Spleen (tissue), 11 donors: ENCODE measurements around the gene OIP5. TPM values are rescaled to one million over a fixed set of nuclear protein-coding genes. Genes with fewer than 3 reads are reported as not detected.

Source experiments
- DNase-seq: peaks from one replicate; pipeline ENCODE4 v3.0.0-alpha.2; 2020
- H3K27ac ChIP-seq, 8 donors: fragments of 200-600 bp; sonication (generic) in 7 of 8; 1 replicate in 4 of 8; 2 replicates in 4 of 8; pipeline versions ENCODE4 v1.5.0 to v1.8.0; 2016 to 2021; ENCODE audit warnings: inconsistent platforms in 4 of 8, mild to moderate bottlenecking in 4 of 8, moderate library complexity in 1 of 8
- H3K27me3 ChIP-seq, 7 donors: fragments of 200-600 bp; sonication (generic) in 6 of 7; replicated peaks in 1 of 7; 1 replicate in 4 of 7; 2 replicates in 3 of 7; pipeline versions ENCODE4 v1.5.0 to v1.8.0; 2016 to 2021; ENCODE audit warnings: inconsistent platforms in 3 of 7, mild to moderate bottlenecking in 1 of 7
- H3K36me3 ChIP-seq, 6 donors: fragments of 200-600 bp; sonication (generic) in 5 of 6; 1 replicate in 4 of 6; 2 replicates in 2 of 6; pipeline versions ENCODE4 v1.5.0 to v1.8.0; 2016 to 2021; ENCODE audit warnings: inconsistent platforms in 2 of 6
- H3K4me1 ChIP-seq, 6 donors: fragments of 200-600 bp; sonication (generic) in 5 of 6; 1 replicate in 3 of 6; 2 replicates in 3 of 6; pipeline versions ENCODE4 v1.5.0 to v1.8.0; 2016 to 2021; ENCODE audit warnings: inconsistent platforms in 3 of 6
- H3K4me3 ChIP-seq, 8 donors: fragments of 200-600 bp; sonication (generic) in 7 of 8; 1 replicate in 4 of 8; 2 replicates in 4 of 8; pipeline versions ENCODE4 v1.5.0 to v1.8.0; 2016 to 2021; ENCODE audit warnings: inconsistent platforms in 4 of 8, mild to moderate bottlenecking in 4 of 8, moderate library complexity in 2 of 8
- H3K9me3 ChIP-seq, 8 donors: fragments of 200-600 bp; sonication (generic) in 7 of 8; 1 replicate in 4 of 8; 2 replicates in 4 of 8; pipeline versions ENCODE4 v1.5.0 to v1.8.0; 2016 to 2021; ENCODE audit warnings: inconsistent platforms in 4 of 8
- POLR2A ChIP-seq, 3 donors: fragments of 450-650 bp; IDR thresholded peaks; one replicate each; pipeline ENCODE4 v1.5.1; 2017; ENCODE audit warnings: antibody characterized with exemption in 3 of 3, mild to moderate bottlenecking in 1 of 3
- POLR2AphosphoS5 ChIP-seq, 3 donors: sonication (generic); formaldehyde crosslinking; IDR thresholded peaks; one replicate each; pipeline ENCODE4 v1.5.1; 2017; ENCODE audit warnings: antibody characterized with exemption in 3 of 3
- WGBS, 5 donors: extraction: QIAGEN DNeasy Blood & Tissue Kit in 3 of 5; methylation state at CpG; one replicate each; pipeline versions ENCODE4 v1.1.5 to v1.1.7; 2013 to 2018; 5-methylcytosine and 5-hydroxymethylcytosine counted together
- intact Hi-C: fragments of 100-400 bp; cut with DNase I; formaldehyde crosslinking; loops from one replicate; pipeline ENCODE4 v1.15.0; 2023; ENCODE audit warnings: low total_unique reads
- polyA plus RNA-seq, 3 donors: library from polyadenylated mRNA; stranded (reverse); fragments of 200-250 nt; gene quantifications; one replicate each; pipeline ENCODE4 v1.2.1, GENCODE V29; 2013
- total RNA-seq, 7 donors: library from RNA; depleted of rRNA in 3 of 7; stranded (reverse); fragments of >200 nt in 3 of 7; fragmentation: NEBNext Ultra II Directional in 4 of 7; extraction: Animal tissue kit (Norgen Biotek cat#: 25700) in 4 of 7; gene quantifications; one replicate each; pipeline versions ENCODE4 v1.1.0 to v1.2.1, GENCODE V29; 2016 to 2021
- TF ChIP-seq, protein P1 (sequence below), 11 experiments: fragments of 200-600 bp in 7 of 11; fragments of 450-650 bp in 4 of 11; sonication (generic) in 4 of 11; IDR thresholded peaks in 8 of 11; conservative IDR thresholded peaks in 3 of 11; 1 replicate in 7 of 11; 2 replicates in 4 of 11; pipeline versions ENCODE4 v1.4.0 to v1.8.0; 2016 to 2021; ENCODE audit warnings: antibody characterized with exemption in 11 of 11, inconsistent platforms in 4 of 11, mild to moderate bottlenecking in 1 of 11
- donor health status: healthy with polysubstance abuse.
- donor health status: DM: no; HTN: no; CAD: no; lungs with moderate emphysema.
- donor health status: DM: no; HTN: no; CAD: no.
- donor health status: Bipolar disorder and iron deficiency.
- donor health status: healthy.
- donor health status: DM: no; HTN: no; CAD: no.
- donor health status: DM: yes; HTN: yes; CAD: no.

OIP5 gene
- total and polyA plus RNA-seq, 10 donors, result 1.1 to 6.0 (median 2.3) TPM; not detected in 1

DNA sequence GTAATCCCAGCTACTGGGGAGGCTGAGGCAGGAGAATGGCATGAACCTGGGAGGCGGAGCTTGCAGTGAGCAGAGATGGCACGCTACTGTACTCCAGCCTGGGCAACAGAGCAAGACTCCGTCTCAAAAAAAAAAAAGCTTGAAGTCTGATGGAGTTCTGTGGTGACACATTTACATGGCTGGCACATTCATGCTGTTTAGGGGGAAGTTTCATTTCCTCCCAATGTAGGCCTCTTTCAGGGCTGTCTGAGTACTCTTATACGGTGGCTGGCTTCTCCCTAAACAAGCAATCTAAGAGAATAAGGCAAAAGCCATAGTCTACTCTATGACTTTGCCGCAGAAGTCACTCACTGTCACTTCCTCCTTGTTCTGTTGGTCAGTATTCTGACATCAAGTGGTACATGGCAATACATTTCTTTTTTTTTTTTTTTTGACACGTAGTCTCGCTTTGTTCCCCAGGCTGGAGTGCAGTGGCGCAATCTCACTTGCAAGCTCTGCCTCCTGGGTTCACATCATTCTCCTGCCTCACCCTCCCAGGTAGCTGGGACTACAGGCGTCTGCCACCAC lies 41.2 kb downstream of the OIP5 start:
- peak in 1 of 3 donors; percentile 37 for TF ChIP-seq POLR2AphosphoS5 (IDR thresholded peaks at IDR 0.05)
- TF ChIP-seq, protein P1, sequence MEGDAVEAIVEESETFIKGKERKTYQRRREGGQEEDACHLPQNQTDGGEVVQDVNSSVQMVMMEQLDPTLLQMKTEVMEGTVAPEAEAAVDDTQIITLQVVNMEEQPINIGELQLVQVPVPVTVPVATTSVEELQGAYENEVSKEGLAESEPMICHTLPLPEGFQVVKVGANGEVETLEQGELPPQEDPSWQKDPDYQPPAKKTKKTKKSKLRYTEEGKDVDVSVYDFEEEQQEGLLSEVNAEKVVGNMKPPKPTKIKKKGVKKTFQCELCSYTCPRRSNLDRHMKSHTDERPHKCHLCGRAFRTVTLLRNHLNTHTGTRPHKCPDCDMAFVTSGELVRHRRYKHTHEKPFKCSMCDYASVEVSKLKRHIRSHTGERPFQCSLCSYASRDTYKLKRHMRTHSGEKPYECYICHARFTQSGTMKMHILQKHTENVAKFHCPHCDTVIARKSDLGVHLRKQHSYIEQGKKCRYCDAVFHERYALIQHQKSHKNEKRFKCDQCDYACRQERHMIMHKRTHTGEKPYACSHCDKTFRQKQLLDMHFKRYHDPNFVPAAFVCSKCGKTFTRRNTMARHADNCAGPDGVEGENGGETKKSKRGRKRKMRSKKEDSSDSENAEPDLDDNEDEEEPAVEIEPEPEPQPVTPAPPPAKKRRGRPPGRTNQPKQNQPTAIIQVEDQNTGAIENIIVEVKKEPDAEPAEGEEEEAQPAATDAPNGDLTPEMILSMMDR (IDR thresholded peaks at IDR 0.05 in 8 of 11, conservative IDR thresholded peaks at IDR 0.05 in 3 of 11), result no peak
- peak; percentile 77 for DNase-seq
- H3K36me3 ChIP-seq, result peaks cover 7 to 95% (median 37%) of the 10 kb centered on the region in 6 donors
- intact Hi-C loops, result no loop called here
- H3K9me3 ChIP-seq, result no peaks in the 10 kb centered on the region
- H3K27me3 ChIP-seq, result no peaks in the 10 kb centered on the region
- 37 to 62% (median 55%) methylated on average over 9 of the region's 9 CpGs for WGBS, 5 donors
- H3K4me1 ChIP-seq, result peaks cover 16 to 74% (median 49%) of the 10 kb centered on the region in 6 donors
- peak overlapping the region; percentile 16 to 89 (median 76) for H3K27ac ChIP-seq
- H3K4me3 ChIP-seq, result peak overlapping the region in 1 of 8 donors; percentile 11

DNA sequence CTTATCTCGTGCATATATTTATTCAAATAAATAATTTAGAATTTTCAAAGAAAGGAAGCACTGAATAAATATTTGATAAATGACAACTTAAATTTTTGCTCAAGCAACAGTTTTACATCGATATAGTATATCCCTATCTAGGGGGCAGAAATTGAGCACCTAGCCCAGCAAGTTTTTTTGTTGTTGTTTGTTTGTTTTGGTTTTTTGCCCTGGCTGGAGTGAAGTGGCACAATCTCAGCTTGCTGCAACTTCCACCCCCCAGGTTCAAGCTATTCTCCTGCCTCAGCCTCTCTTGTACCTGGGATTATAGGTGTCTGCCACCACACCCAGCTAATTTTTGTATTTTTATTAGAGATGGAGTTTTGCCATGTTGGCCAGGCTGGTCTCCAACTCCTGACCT lies 42.4 kb downstream of the OIP5 start:
- Histone ChIP-seq H3K36me3 (peaks cover 7 to 95% (median 37%) of the 10 kb centered on the region in 6 donors), H3K27ac (peak overlapping the region in 3 of 8 donors; percentile 80 to 89 (median 84)), H3K4me3 (no peak overlapping the region), H3K4me1 (peaks cover 19 to 81% (median 60%) of the 10 kb centered on the region in 6 donors), H3K9me3 (no peaks in the 10 kb centered on the region), H3K27me3 (no peaks in the 10 kb centered on the region)
- intact Hi-C loops, result no loop called here
- TF ChIP-seq POLR2A (IDR thresholded peaks at IDR 0.05) (no peak), POLR2AphosphoS5 (IDR thresholded peaks at IDR 0.05) (no peak)
- TF ChIP-seq, protein P1 (IDR thresholded peaks at IDR 0.05 in 8 of 11, conservative IDR thresholded peaks at IDR 0.05 in 3 of 11), result no peak
- WGBS, 5 donors, result 90 to 97% (median 92%) methylated on average over 2 of the region's 2 CpGs
- no peak for DNase-seq

DNA sequence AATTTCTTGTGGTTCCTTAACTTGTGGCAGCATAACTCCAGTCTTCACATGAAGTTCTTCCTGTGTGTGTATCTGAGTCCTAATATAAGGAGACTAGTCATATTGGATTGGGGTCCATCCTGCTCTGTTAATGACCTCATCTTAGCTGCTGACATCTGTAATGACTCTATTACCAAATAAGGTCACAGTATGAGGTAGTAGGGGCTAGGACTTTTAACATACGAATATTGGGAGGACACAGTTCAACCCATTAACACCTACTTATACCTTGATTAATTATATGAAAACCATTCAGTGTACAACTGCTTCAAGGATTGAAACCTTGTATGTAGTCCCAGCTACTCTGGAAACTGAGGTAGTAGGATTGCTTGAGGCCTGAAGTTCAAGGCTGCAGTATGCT lies 43.9 kb downstream of the OIP5 start:
- intact Hi-C loops, result no loop called here
- Histone ChIP-seq H3K27me3 (no peaks in the 10 kb centered on the region), H3K27ac (peak overlapping the region in 1 of 8 donors; percentile 2), H3K9me3 (no peaks in the 10 kb centered on the region), H3K4me3 (no peak overlapping the region), H3K36me3 (peaks cover 7 to 80% (median 33%) of the 10 kb centered on the region in 6 donors), H3K4me1 (peaks cover 20 to 88% (median 65%) of the 10 kb centered on the region in 6 donors)
- TF ChIP-seq POLR2A (IDR thresholded peaks at IDR 0.05) (no peak), POLR2AphosphoS5 (IDR thresholded peaks at IDR 0.05) (no peak)
- TF ChIP-seq, protein P1 (IDR thresholded peaks at IDR 0.05 in 8 of 11, conservative IDR thresholded peaks at IDR 0.05 in 3 of 11), result no peak
- DNase-seq, result no peak
- 78 to 91% (median 83%) methylated on average over 1 of the region's 1 CpG for WGBS, 5 donors

DNA sequence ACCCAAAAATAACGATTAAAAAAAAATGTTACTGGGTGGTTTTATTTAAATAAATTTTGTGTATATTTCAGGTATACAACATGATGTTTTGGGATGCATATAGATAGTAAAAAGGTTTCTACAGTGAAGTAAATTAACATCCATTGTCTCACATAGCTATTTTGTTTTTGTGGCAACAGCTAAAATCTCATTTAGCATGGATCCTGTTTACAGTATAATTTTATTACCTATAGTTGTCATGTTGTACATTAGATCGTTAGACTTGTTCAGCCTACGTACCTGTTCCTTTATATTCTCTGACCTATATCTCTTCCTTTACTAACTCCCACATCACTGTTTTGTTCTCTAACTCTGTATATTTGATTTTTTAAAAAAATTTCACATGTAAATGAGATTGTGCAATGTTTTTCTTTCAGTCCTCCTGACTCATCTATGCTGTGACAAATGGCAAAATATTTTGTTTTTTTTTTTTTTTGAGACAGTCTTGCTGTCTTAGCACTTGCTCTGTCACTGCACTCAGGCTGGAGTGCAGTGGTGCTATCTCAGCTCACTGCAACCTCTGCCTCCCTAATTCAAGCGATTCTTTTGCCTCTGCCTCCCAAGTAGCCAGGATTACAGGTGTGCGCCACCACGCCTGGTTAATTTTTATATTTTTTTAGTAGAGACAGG lies 45.6 kb downstream of the OIP5 start:
- Histone ChIP-seq H3K4me1 (peaks cover 20 to 83% (median 64%) of the 10 kb centered on the region in 6 donors), H3K36me3 (peaks cover 7 to 63% (median 33%) of the 10 kb centered on the region in 6 donors), H3K9me3 (no peaks in the 10 kb centered on the region), H3K27me3 (no peaks in the 10 kb centered on the region), H3K4me3 (no peak overlapping the region), H3K27ac (peak overlapping the region in 3 of 8 donors; percentile 41 to 46 (median 43))
- DNase-seq, result no peak
- WGBS, 5 donors, result 92 to 98% (median 95%) methylated on average over 6 of the region's 6 CpGs
- TF ChIP-seq, protein P1 (IDR thresholded peaks at IDR 0.05 in 8 of 11, conservative IDR thresholded peaks at IDR 0.05 in 3 of 11), result no peak
- TF ChIP-seq POLR2A (IDR thresholded peaks at IDR 0.05) (no peak), POLR2AphosphoS5 (IDR thresholded peaks at IDR 0.05) (no peak)
- intact Hi-C loops, result no loop called here
